SU-DHL-6 (cell line): ENCODE measurements around the gene TAS2R7.
"Not testable (repeated sequence)": the region's sequence is repeated elsewhere in the genome, so short reads cannot be mapped to it uniquely, and the experiment has no call there.

Experiments
- EZH2phosphoT487 ChIP-seq: fragments of 200-600 bp; sonication (generic), shearing (Covaris generic); conservative IDR thresholded peaks from 2 replicates; pipeline ENCODE4 v1.6.1; 2018; ENCODE audit warnings: mild to moderate bottlenecking, antibody characterized with exemption, low read length, moderate library complexity, mixed read lengths
- TF ChIP-seq, protein P1 (sequence below): fragments of 200-600 bp; sonication (generic); IDR thresholded peaks from one replicate; pipeline ENCODE4 v1.5.1; 2017; ENCODE audit warnings: antibody characterized with exemption, mild to moderate bottlenecking, low read length, moderate library complexity; ENCODE audit not compliant: insufficient read depth, poor library complexity, severe bottlenecking

DNA sequence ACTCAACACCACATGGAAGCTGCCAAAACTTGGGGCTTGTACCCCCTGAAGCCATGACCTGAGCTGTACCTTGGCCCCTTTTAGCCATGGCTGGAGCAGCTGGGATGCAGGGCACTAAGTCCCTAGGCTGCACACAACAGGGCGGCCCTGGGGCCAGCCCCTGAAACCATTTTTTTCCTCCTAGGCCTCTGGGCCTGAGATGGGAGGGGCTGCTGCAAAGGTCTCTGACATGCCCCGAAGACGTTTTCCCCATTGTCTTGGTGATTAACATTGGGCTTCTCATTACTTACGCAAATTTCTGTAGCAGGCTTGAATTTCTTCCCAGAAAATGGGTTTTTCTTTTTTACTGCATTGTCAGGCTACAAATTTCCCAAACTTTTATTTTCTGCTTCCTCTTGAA lies 10.7 kb downstream of the TAS2R7 start:
- TF ChIP-seq, protein P1, sequence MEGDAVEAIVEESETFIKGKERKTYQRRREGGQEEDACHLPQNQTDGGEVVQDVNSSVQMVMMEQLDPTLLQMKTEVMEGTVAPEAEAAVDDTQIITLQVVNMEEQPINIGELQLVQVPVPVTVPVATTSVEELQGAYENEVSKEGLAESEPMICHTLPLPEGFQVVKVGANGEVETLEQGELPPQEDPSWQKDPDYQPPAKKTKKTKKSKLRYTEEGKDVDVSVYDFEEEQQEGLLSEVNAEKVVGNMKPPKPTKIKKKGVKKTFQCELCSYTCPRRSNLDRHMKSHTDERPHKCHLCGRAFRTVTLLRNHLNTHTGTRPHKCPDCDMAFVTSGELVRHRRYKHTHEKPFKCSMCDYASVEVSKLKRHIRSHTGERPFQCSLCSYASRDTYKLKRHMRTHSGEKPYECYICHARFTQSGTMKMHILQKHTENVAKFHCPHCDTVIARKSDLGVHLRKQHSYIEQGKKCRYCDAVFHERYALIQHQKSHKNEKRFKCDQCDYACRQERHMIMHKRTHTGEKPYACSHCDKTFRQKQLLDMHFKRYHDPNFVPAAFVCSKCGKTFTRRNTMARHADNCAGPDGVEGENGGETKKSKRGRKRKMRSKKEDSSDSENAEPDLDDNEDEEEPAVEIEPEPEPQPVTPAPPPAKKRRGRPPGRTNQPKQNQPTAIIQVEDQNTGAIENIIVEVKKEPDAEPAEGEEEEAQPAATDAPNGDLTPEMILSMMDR, result not testable (repeated sequence)
- not testable (repeated sequence) for TF ChIP-seq EZH2phosphoT487
